ENCODE data around the gene C16orf74.

DNA sequence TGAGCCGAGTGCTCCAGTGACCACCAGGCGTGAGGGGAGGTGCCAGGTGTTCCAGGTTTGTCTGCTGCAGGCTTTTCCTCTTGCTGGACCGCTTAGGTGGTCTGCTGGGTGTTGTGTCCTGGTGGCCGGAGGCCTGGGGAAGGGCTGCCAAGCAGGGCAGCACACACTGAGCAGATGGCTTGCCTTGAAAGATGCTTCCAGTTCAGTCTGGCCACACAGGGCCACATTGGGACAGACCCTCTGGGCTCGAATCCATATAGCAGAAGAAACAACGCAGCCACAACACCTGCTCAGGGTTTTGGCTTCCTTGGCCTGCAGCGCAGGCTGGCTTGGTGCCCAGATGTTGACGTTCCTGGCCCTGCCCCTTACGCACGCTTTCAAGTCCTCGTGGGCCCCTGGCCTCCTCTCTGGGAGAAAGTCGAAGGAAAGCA is 87.0 kb downstream of the C16orf74 start:
- TF ChIP-seq, protein P1, sequence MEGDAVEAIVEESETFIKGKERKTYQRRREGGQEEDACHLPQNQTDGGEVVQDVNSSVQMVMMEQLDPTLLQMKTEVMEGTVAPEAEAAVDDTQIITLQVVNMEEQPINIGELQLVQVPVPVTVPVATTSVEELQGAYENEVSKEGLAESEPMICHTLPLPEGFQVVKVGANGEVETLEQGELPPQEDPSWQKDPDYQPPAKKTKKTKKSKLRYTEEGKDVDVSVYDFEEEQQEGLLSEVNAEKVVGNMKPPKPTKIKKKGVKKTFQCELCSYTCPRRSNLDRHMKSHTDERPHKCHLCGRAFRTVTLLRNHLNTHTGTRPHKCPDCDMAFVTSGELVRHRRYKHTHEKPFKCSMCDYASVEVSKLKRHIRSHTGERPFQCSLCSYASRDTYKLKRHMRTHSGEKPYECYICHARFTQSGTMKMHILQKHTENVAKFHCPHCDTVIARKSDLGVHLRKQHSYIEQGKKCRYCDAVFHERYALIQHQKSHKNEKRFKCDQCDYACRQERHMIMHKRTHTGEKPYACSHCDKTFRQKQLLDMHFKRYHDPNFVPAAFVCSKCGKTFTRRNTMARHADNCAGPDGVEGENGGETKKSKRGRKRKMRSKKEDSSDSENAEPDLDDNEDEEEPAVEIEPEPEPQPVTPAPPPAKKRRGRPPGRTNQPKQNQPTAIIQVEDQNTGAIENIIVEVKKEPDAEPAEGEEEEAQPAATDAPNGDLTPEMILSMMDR (IDR thresholded peaks at IDR 0.05): no peak
- TF ChIP-seq POLR2A (IDR thresholded peaks at IDR 0.05): no peak
